OCI-LY7 (cell line): ENCODE measurements around the gene RNU5D-1. TPM values are rescaled to one million over a fixed set of nuclear protein-coding genes. Genes with fewer than 3 reads are reported as not detected.

Experiments
- BruUV-seq: library from RNA; stranded (reverse); fragments of 400-500 nt; replicated peaks from 2 replicates; lab custom pipeline; 2021; lab: Mats Ljungman, UMichigan
- CTCF ChIA-PET: fragments of 300-600 bp; sonication (Branson Sonifier 250); formaldehyde crosslinking; loops from one replicate; lab custom pipeline; 2022; ENCODE audit warnings: antibody characterized with exemption; ENCODE audit not compliant: unreplicated experiment; lab: Charles Lee
- POLR2A ChIA-PET: fragments of 300-600 bp; sonication (Branson Sonifier 250); formaldehyde crosslinking; loops from one replicate; lab custom pipeline; 2022; ENCODE audit warnings: antibody characterized with exemption; lab: Charles Lee
- DNase-seq: peaks from one replicate; pipeline ENCODE4 v3.0.0-alpha.2; 2015; ENCODE audit warnings: low spot score
- H2AFZ ChIP-seq: fragments of 200-600 bp; sonication (generic), shearing (Covaris generic); 2 replicates; pipeline ENCODE4 v1.6.1; 2014; ENCODE audit warnings: mild to moderate bottlenecking, antibody characterized with exemption, low read length, moderate library complexity
- H3K27ac ChIP-seq: fragments of 200-600 bp; sonication (generic); 2 replicates; pipeline ENCODE4 v1.5.1; 2014; ENCODE audit warnings: mixed run types, low read depth, mild to moderate bottlenecking, moderate library complexity, low read length, inconsistent platforms; ENCODE audit not compliant: poor library complexity, severe bottlenecking
- H3K36me3 ChIP-seq: fragments of 200-600 bp; sonication (generic); 2 replicates; pipeline ENCODE4 v1.6.1; 2014; ENCODE audit warnings: mild to moderate bottlenecking, antibody characterized with exemption, low read length, moderate library complexity, mixed read lengths; ENCODE audit not compliant: insufficient read depth
- H3K4me1 ChIP-seq: fragments of 200-600 bp; sonication (generic); 2 replicates; pipeline ENCODE4 v1.5.1; 2014; ENCODE audit warnings: mild to moderate bottlenecking, low read length; ENCODE audit not compliant: insufficient read depth, poor library complexity, severe bottlenecking
- H3K4me2 ChIP-seq: fragments of 200-600 bp; sonication (generic); 2 replicates; pipeline ENCODE4 v1.6.1; 2014; ENCODE audit warnings: mild to moderate bottlenecking, low read length
- H3K4me3 ChIP-seq: fragments of 200-600 bp; sonication (generic); 2 replicates; pipeline ENCODE4 v1.5.1; 2014; ENCODE audit warnings: mild to moderate bottlenecking, low read depth, low read length; ENCODE audit not compliant: poor library complexity, severe bottlenecking
- H3K79me2 ChIP-seq: fragments of 200-600 bp; sonication (generic); 2 replicates; pipeline ENCODE4 v1.6.1; 2016; ENCODE audit warnings: low read depth, mild to moderate bottlenecking, low read length, moderate library complexity, mixed read lengths; ENCODE audit not compliant: insufficient read depth
- H3K9me2 ChIP-seq: fragments of 200-600 bp; sonication (generic); 2 replicates; pipeline ENCODE4 v1.6.1; 2016; ENCODE audit warnings: mild to moderate bottlenecking, low read length, mixed read lengths; ENCODE audit not compliant: insufficient read depth
- H3K9me3 ChIP-seq: fragments of 200-600 bp; sonication (generic); 2 replicates; pipeline ENCODE4 v1.6.1; 2014; ENCODE audit warnings: mild to moderate bottlenecking, mixed run types, low read length, mixed read lengths
- H4K20me1 ChIP-seq: fragments of 200-600 bp; sonication (generic); 2 replicates; pipeline ENCODE4 v1.6.1; 2014; ENCODE audit warnings: mild to moderate bottlenecking, antibody characterized with exemption, low read length, moderate library complexity, mixed read lengths; ENCODE audit not compliant: insufficient read depth
- EZH2phosphoT487 ChIP-seq: fragments of 200-600 bp; sonication (generic); IDR thresholded peaks from 2 replicates; pipeline ENCODE4 v1.6.1; 2018; ENCODE audit warnings: low read depth, borderline replicate concordance, mild to moderate bottlenecking, mixed run types, antibody characterized with exemption, low read length, moderate library complexity, mixed read lengths
- intact Hi-C: fragments of 100-400 bp; cut with micrococcal nuclease; formaldehyde crosslinking; loops from one replicate; pipeline ENCODE4 v1.10.0; 2022; ENCODE audit not compliant: unreplicated experiment
- total RNA-seq, 2 experiments: library from RNA; depleted of rRNA in 1 of 2; stranded (reverse); fragments of >200 nt in 1 of 2; shearing (Covaris generic) in 1 of 2; gene quantifications; 2 replicates each; pipeline ENCODE4 v1.2.3, GENCODE V29; 2014 to 2022
- TF ChIP-seq, protein P1 (sequence below): fragments of 200-600 bp; sonication (generic); conservative IDR thresholded peaks from 2 replicates; pipeline ENCODE4 v1.5.1; 2014; ENCODE audit warnings: mild to moderate bottlenecking, antibody characterized with exemption, low read length, moderate library complexity, mixed read lengths

The RNU5D-1 gene
- total RNA-seq, 2 experiments from 2014 or later, result not detected

DNA sequence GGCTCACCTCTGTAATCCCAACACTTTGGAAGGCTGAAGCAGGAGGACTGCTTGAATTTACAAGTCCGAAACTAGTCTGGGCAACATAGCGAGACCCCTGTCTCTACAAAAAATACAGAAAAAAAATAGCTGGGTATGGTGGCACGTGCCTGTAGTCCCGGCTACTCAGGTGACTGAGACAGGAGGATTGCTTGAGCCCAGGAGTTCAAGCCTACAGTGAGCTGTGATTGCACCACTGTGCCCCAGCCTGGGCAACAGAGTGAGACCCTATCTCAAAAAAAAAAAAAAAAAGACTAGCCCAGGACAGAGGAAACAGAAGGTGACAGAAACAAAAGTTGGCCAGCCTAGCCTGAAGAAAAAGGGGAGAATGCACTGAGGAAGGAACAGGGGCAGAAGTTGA, 35.3 kb downstream of the RNU5D-1 start:
- Histone ChIP-seq H3K9me2 (no peaks in the 10 kb centered on the region), H3K79me2 (no peaks in the 10 kb centered on the region), H3K4me3 (no peak overlapping the region), H3K36me3 (no peaks in the 10 kb centered on the region; the same call in 1 of the 2 replicates), H3K27ac (peak overlapping the region; percentile 80), H3K4me1 (peaks cover 57% of the 10 kb centered on the region), H2AFZ (peak overlapping the region; percentile 92; the same call in 1 of the 2 replicates), H3K4me2 (peak overlapping the region; percentile 56), H3K9me3 (no peaks in the 10 kb centered on the region; the same call in 1 of the 2 replicates), H4K20me1 (no peaks in the 10 kb centered on the region)
- no peak for TF ChIP-seq EZH2phosphoT487
- TF ChIP-seq, protein P1, sequence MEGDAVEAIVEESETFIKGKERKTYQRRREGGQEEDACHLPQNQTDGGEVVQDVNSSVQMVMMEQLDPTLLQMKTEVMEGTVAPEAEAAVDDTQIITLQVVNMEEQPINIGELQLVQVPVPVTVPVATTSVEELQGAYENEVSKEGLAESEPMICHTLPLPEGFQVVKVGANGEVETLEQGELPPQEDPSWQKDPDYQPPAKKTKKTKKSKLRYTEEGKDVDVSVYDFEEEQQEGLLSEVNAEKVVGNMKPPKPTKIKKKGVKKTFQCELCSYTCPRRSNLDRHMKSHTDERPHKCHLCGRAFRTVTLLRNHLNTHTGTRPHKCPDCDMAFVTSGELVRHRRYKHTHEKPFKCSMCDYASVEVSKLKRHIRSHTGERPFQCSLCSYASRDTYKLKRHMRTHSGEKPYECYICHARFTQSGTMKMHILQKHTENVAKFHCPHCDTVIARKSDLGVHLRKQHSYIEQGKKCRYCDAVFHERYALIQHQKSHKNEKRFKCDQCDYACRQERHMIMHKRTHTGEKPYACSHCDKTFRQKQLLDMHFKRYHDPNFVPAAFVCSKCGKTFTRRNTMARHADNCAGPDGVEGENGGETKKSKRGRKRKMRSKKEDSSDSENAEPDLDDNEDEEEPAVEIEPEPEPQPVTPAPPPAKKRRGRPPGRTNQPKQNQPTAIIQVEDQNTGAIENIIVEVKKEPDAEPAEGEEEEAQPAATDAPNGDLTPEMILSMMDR, result no peak
- ChIA-PET POLR2A (interaction anchor here (0.5 to 5.7 kb wide), 12 partner anchors 11 to 357 kb away, joined by 3 to 69 read pairs (median 8); partner anchors contain the start of genes ARMH1, RNU5D-1 and TMEM53), CTCF (interaction anchor here (1.5 to 2.2 kb wide), 2 partner anchors 17 to 43 kb away, joined by 3 to 11 read pairs; no protein-coding TSS in a partner anchor)
- intact Hi-C loops, result loop anchor here (2.0 kb wide), 2 partner anchors 17 to 21 kb away; partner anchors contain the start of genes ARMH1 and TMEM53
- BruUV-seq, result no TSS peak
- DNase-seq, result no peak

DNA sequence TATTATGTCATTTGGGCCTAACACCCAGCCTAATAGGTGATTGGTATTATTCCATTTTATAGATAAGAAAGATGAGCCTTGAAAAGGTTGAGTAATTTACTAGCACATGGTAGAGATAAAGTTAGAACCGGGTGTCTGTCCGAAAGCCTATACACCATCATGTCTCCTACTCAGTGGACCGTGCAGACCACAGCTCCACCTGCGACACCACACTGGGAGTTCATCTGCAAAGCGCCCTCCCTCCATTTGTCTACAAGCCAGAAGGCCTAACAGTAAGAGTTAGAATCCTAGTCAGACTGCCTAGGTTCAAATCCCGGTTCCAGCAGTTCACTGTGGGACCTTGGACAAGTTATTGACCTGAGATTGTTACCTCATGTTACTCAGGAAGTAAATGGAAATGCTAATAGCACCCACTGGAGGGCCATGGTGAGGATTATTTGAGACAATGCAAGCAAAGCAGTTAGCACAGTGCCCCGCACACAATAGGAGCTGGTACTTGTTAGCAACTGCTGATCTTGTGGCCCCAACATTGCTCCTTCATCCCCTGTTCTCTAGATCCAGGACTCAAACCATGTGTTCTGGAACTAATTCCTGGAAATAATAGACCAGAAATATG, 36.0 kb downstream of the RNU5D-1 start:
- BruUV-seq, result no TSS peak
- H3K9me2 ChIP-seq, result no peaks in the 10 kb centered on the region
- H4K20me1 ChIP-seq, result no peaks in the 10 kb centered on the region
- peak overlapping the region; percentile 29 for H3K4me3 ChIP-seq
- no peaks in the 10 kb centered on the region; the same call in 1 of the 2 replicates for H3K36me3 ChIP-seq
- H3K27ac ChIP-seq, result peak overlapping the region; percentile 80
- POLR2A ChIA-PET, result interaction anchor here (0.5 to 5.7 kb wide), 12 partner anchors 10 to 174 kb away, joined by 3 to 69 read pairs (median 8); partner anchors contain the start of genes ARMH1, RNU5D-1 and TMEM53
- H2AFZ ChIP-seq, result peak overlapping the region; percentile 92
- DNase-seq, result peak; percentile 91
- peaks cover 64% of the 10 kb centered on the region for H3K4me1 ChIP-seq
- H3K9me3 ChIP-seq, result no peaks in the 10 kb centered on the region; the same call in 1 of the 2 replicates
- CTCF ChIA-PET, result interaction anchor here (2.2 kb wide), 1 partner anchor 17 kb away, joined by 11 read pairs; no protein-coding TSS in a partner anchor
- no peaks in the 10 kb centered on the region for H3K79me2 ChIP-seq
- TF ChIP-seq, protein P1, result peak; percentile 50; the same call in 1 of the 2 replicates
- TF ChIP-seq EZH2phosphoT487, result no peak
- intact Hi-C loops, result loop anchor here (2.0 kb wide), 2 partner anchors 18 to 20 kb away; partner anchors contain the start of genes ARMH1 and TMEM53
- peak overlapping the region; percentile 56 for H3K4me2 ChIP-seq
